Peyer's patch (tissue), 4 donors: ENCODE data around the gene ZSWIM1.

Experiments
- CTCF ChIP-seq, 6 experiments: fragments of 450-650 bp in 4 of 6; fragments of 200-600 bp in 2 of 6; sonication (generic) in 1 of 6; IDR thresholded peaks; one replicate each; pipeline ENCODE4 v1.5.1; 2017 to 2019; ENCODE audit warnings: antibody characterized with exemption in 6 of 6, mild to moderate bottlenecking in 3 of 6, moderate library complexity in 1 of 6
- POLR2A ChIP-seq, 2 donors: fragments of 450-650 bp; IDR thresholded peaks; one replicate each; pipeline ENCODE4 v1.5.1; 2017; ENCODE audit warnings: antibody characterized with exemption in 2 of 2, mild to moderate bottlenecking in 2 of 2, moderate library complexity in 2 of 2

- no peak for TF ChIP-seq POLR2A (IDR thresholded peaks at IDR 0.05)
- no peak for TF ChIP-seq CTCF (IDR thresholded peaks at IDR 0.05)
These were observed 27.1 kb downstream of the ZSWIM1 start for GRCh38 chr20:45908084-45908483.
